Loucy (cell line): ENCODE data around the gene INO80D.

ENCODE experiments used
- H2AFZ ChIP-seq: fragments of 200-600 bp; sonication (generic); 2 replicates; pipeline ENCODE4 v1.6.0; 2016; ENCODE audit warnings: antibody characterized with exemption, mild to moderate bottlenecking, low read length, moderate library complexity
- H3F3A ChIP-seq: fragments of 200-600 bp; 2 replicates; pipeline ENCODE4 v1.6.0; 2016; ENCODE audit warnings: antibody characterized with exemption, low read depth, mild to moderate bottlenecking
- H3K27me3 ChIP-seq: fragments of 200-600 bp; sonication (generic); 2 replicates; pipeline ENCODE4 v1.6.1; 2014; ENCODE audit warnings: low read length, mild to moderate bottlenecking; ENCODE audit not compliant: insufficient read depth, poor library complexity, severe bottlenecking
- H3K36me3 ChIP-seq: fragments of 200-600 bp; sonication (generic); 2 replicates; pipeline ENCODE4 v1.6.1; 2016; ENCODE audit warnings: low read length; ENCODE audit not compliant: insufficient read depth
- H3K4me1 ChIP-seq: fragments of 200-600 bp; sonication (generic); 2 replicates; pipeline ENCODE4 v1.5.1; 2014; ENCODE audit warnings: low read length, mild to moderate bottlenecking; ENCODE audit not compliant: insufficient read depth, poor library complexity, severe bottlenecking
- H3K4me2 ChIP-seq: fragments of 200-600 bp; sonication (generic); 2 replicates; pipeline ENCODE4 v1.6.0; 2014; ENCODE audit warnings: antibody characterized with exemption, low read length, low read depth, mild to moderate bottlenecking; ENCODE audit not compliant: poor library complexity, severe bottlenecking
- H3K4me3 ChIP-seq: fragments of 200-600 bp; sonication (generic); 2 replicates; pipeline ENCODE4 v1.5.1; 2014; ENCODE audit warnings: low read length, mild to moderate bottlenecking, mixed read lengths; ENCODE audit not compliant: poor library complexity, severe bottlenecking
- H3K79me2 ChIP-seq: fragments of 200-600 bp; sonication (generic); 2 replicates; pipeline ENCODE4 v1.6.1; 2014; ENCODE audit warnings: low read length; ENCODE audit not compliant: insufficient read depth
- H3K9ac ChIP-seq: fragments of 200-600 bp; sonication (generic); 2 replicates; pipeline ENCODE4 v1.6.0; 2014; ENCODE audit warnings: mild to moderate bottlenecking, low read depth, low read length, moderate library complexity; ENCODE audit not compliant: poor library complexity, severe bottlenecking
- H3K9me2 ChIP-seq: fragments of 200-600 bp; sonication (generic); replicated peaks from 2 replicates; pipeline ENCODE4 v1.6.1; 2016; ENCODE audit warnings: low read depth, low read length, mixed read lengths
- H3K9me3 ChIP-seq: fragments of 200-600 bp; sonication (generic); 2 replicates; pipeline ENCODE4 v1.6.1; 2014; ENCODE audit warnings: mild to moderate bottlenecking, antibody characterized with exemption, low read length, low read depth; ENCODE audit not compliant: insufficient read depth
- H4K20me1 ChIP-seq: fragments of 200-600 bp; sonication (generic); 2 replicates; pipeline ENCODE4 v1.6.0; 2014; ENCODE audit warnings: antibody characterized with exemption, low read length, mild to moderate bottlenecking; ENCODE audit not compliant: insufficient read depth, poor library complexity, severe bottlenecking
- CTCF ChIP-seq: fragments of 200-600 bp; sonication (generic); conservative IDR thresholded peaks from 2 replicates; pipeline ENCODE4 v1.5.1; 2014; ENCODE audit warnings: mild to moderate bottlenecking, antibody characterized with exemption, low read length
- EZH2phosphoT487 ChIP-seq: fragments of 200-600 bp; IDR thresholded peaks from 2 replicates; pipeline ENCODE4 v1.6.1; 2018; ENCODE audit warnings: antibody characterized with exemption, mild to moderate bottlenecking, moderate library complexity, borderline replicate concordance

INO80D gene

GRCh38 chr2:205970348-205970747 lies 115.6 kb downstream of the INO80D start:
- Histone ChIP-seq H3K79me2 (no peaks in the 10 kb centered on the region), H2AFZ (0 out of 2 replicates have a peak overlapping the region, but pooled peaks have one; percentile 25), H3K4me3 (no peak overlapping the region), H3K36me3 (no peaks in the 10 kb centered on the region), H3K4me2 (no peak overlapping the region), H3K9me2 (no peaks in the 10 kb centered on the region), H3K4me1 (no peaks in the 10 kb centered on the region), H3K9me3 (no peaks in the 10 kb centered on the region), H4K20me1 (no peaks in the 10 kb centered on the region), H3F3A (no peaks in the 10 kb centered on the region), H3K9ac (no peak overlapping the region), H3K27me3 (no peaks in the 10 kb centered on the region)
- no peak for TF ChIP-seq CTCF

- no peaks in the 10 kb centered on the region for H3K4me1 ChIP-seq
- H2AFZ ChIP-seq: no peak overlapping the region
- H3K27me3 ChIP-seq: no peaks in the 10 kb centered on the region
- H3K9me3 ChIP-seq: no peaks in the 10 kb centered on the region
- TF ChIP-seq CTCF: no peak
- no peak for TF ChIP-seq EZH2phosphoT487
- no peak overlapping the region for H3K4me3 ChIP-seq
- no peaks in the 10 kb centered on the region for H4K20me1 ChIP-seq
- no peak overlapping the region for H3K4me2 ChIP-seq
- H3K36me3 ChIP-seq: no peaks in the 10 kb centered on the region
- H3F3A ChIP-seq: no peaks in the 10 kb centered on the region
- no peak overlapping the region for H3K9ac ChIP-seq
- no peaks in the 10 kb centered on the region for H3K9me2 ChIP-seq
- H3K79me2 ChIP-seq: no peaks in the 10 kb centered on the region
Observed at GRCh38 chr2:205969584-205969983, 116.4 kb downstream of the INO80D start.

- Histone ChIP-seq H3K4me1 (no peaks in the 10 kb centered on the region), H3K4me2 (no peak overlapping the region), H3K9me2 (no peaks in the 10 kb centered on the region)
Observed at GRCh38 chr2:205967391-205968075, 118.4 kb downstream of the INO80D start.

More at GRCh38 chr2:205967391-205968075, 118.4 kb downstream of the INO80D start:
- no peaks in the 10 kb centered on the region for H3F3A ChIP-seq
- no peaks in the 10 kb centered on the region for H4K20me1 ChIP-seq
- no peak overlapping the region for H3K4me3 ChIP-seq
- no peaks in the 10 kb centered on the region for H3K27me3 ChIP-seq
- H3K79me2 ChIP-seq: no peaks in the 10 kb centered on the region
- no peak overlapping the region for H2AFZ ChIP-seq
- no peaks in the 10 kb centered on the region for H3K9me3 ChIP-seq
- TF ChIP-seq CTCF: no peak
- TF ChIP-seq EZH2phosphoT487: no peak
- no peaks in the 10 kb centered on the region for H3K36me3 ChIP-seq
- no peak overlapping the region for H3K9ac ChIP-seq
